Activated CD8-positive, alpha-beta memory T cell treated with anti-CD3 and anti-CD28 coated beads for 1 hour (primary cell): ENCODE data around the gene CEP68.
A peak's percentile ranks its signal among the peaks of the same experiment; 100 is the strongest.
"Not testable (repeated sequence)": the region's sequence is repeated elsewhere in the genome, so short reads cannot be mapped to it uniquely, and the experiment has no call there.

Source experiments
- DNase-seq, 2 donors: peaks; one replicate each; pipeline ENCODE4 v3.0.0-alpha.2; 2020; ENCODE audit warnings: low read depth in 1 of 2; ENCODE audit errors: extremely low read depth in 1 of 2

The CEP68 gene

GRCh38 chr2:65030476-65031332 lies 25.5 kb upstream of the CEP68 start:
- no peak for DNase-seq

- DNase-seq: no peak
Measured at GRCh38 chr2:65031341-65032018, 24.7 kb upstream of the CEP68 start.

DNA sequence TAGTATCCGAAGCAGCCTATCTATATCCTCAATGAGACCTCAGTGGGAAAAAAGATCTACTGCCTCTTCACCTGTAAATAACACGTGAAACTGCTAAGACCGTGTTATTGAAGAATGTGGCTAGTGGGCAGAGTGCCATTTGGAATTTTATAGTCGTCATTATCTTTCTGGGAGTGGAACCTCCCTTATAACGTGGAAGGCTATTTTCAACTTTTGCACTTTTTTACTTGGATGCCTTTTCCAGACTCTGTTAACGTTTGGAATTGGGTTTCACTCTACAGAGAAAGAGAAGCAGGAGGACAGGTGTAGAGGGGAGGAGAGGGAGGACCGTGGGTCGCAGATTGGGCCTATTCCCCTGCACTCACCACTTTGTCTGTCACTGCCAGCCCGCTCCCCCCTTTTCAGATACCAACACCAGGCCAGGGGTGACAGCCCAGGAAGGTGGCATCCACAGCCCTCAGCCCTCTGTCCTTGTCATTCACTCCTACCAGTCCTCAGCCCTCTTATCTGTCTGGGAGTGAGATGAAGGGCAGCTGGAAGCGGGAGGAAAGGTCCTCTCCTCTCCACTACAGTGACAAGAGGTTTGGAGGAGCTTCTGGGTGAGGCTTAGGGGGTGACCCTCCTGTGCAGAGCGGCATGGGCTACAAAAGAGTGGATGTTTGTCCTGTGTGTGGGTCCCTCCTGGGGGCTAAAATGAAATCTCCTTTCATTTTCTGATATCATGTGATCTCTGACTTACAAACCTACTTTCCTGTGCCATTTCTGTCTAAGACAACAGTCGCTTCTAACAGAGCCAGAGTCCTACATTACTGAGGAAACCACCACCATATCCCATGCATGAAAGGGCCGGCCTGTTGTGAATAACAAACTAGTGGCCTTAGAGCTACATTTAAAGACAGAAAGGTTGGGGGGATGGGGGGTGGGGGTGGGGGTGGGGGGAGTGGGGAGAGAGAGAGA lies 23.9 kb upstream of the CEP68 start:
- DNase-seq: no peak

GRCh38 chr2:65033178-65033577 lies 23.0 kb upstream of the CEP68 start:
- no peak for DNase-seq

GRCh38 chr2:65033667-65034066 lies 22.5 kb upstream of the CEP68 start:
- DNase-seq: not testable (repeated sequence)

DNA sequence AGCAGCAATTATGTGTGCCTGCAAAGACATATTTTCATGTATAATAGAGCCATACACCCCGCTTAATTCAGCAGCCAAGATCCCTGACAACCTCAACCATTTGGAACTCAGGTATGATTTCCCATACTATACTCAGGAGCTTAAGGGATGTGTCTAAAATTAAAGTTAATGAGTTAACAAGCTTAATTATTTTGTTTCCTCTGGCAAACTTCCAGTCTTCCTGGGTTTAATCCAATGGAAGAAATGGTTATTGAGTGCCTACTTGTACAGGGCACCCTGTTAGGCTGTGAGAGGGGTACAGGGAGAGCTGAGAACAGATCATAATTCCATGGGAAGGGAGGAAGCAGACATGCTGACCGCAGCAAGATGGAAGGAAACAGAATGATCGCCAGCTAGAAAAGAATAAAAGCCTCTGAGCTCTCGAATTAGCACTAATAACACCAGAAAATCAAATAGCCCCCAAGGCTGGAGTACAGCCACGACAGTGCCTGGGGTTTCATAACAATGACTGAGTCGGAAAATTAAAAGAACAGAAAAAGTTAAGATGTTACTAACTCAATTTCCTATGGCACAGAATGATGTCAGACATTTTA lies 20.8 kb upstream of the CEP68 start:
- no peak for DNase-seq

DNA sequence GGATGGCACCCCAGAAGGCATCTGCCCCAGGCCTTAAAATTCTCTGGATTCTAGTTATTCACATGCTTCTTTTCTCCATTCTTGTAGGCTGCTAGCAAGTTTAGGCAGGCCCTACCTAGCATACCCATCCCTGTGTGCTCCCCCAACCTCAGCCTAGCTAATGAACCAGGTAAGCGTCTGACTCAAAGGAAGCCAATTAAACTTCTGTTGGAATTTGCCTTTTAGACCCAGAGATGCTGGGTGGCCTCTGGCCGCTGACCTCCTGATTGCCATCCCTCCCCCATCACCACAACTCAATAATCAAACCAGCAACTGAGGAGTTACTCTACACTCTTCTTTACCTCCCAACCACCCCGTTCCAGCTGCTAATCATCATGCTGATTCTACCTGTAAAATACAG lies 19.0 kb upstream of the CEP68 start:
- DNase-seq: no peak

DNA sequence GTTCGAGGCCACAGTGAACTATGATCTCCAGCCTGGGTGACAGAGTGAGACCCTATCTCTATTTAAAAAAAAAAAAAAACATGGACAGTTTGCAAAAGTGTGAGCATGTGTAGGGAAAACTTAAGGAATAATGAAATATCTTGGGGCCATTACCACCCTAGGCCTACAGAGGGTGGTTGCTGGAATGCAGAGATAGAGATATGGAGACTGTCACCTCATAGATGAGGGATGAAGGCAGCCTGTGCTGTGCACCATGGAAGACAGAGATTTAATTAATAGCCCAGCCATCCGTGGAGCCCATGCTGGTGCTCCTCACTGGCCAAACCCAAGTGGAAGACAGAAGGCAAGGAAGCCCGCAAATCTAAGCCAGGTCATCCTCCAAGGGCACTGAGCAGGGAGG lies 16.6 kb upstream of the CEP68 start:
- DNase-seq: no peak

GRCh38 chr2:65040400-65041261 lies 15.6 kb upstream of the CEP68 start:
- peak; percentile 49 to 54 for DNase-seq

GRCh38 chr2:65043001-65043400 lies 13.2 kb upstream of the CEP68 start:
- DNase-seq: no peak

GRCh38 chr2:65044097-65044735 lies 12.0 kb upstream of the CEP68 start:
- DNase-seq: no peak

GRCh38 chr2:65045651-65046050 lies 10.6 kb upstream of the CEP68 start:
- no peak for DNase-seq

- no peak for DNase-seq
Measured at GRCh38 chr2:65046633-65047407, 9.4 kb upstream of the CEP68 start.

GRCh38 chr2:65049010-65049639 lies 7.1 kb upstream of the CEP68 start:
- DNase-seq: no peak

GRCh38 chr2:65050931-65051330 lies 5.3 kb upstream of the CEP68 start:
- no peak for DNase-seq

GRCh38 chr2:65053199-65053598 lies 3.0 kb upstream of the CEP68 start:
- no peak for DNase-seq

GRCh38 chr2:65054749-65055421 lies 1.3 kb upstream of the CEP68 start:
- no peak for DNase-seq
